ENCODE data around the gene PDE11A.
A peak's percentile ranks its signal among the peaks of the same experiment; 100 is the strongest.

Gene PDE11A

GRCh38 chr2:177721087-177721486 is 351.5 kb downstream of the PDE11A start:
- TF ChIP-seq CTCF (IDR thresholded peaks at IDR 0.05), result no peak
- no peak overlapping the region for H3K27ac ChIP-seq

GRCh38 chr2:177717831-177718618 is 354.6 kb downstream of the PDE11A start:
- no peak for TF ChIP-seq ZFX (IDR thresholded peaks at IDR 0.05; ENCODE audit: borderline replicate concordance)
- TF ChIP-seq CTCF (IDR thresholded peaks at IDR 0.05), result peak; percentile 33

DNA sequence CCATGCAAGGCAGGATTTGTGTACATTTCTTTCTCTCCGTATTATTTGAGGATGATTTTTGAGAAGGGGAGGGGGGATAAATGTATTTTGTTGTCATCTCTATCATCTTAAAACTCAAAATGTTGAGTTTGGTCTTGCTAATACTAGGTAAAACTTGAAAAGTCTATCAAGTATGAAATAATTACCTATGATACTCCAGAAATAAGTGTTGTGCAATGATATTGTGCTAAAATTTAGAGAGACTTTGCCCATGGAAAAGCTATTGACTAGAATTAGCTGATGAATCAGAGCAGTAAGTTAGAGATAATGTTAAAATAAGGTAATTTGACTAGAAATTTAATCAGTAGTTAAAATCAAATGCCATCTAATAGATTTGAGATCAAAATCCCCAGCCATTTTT is 356.1 kb downstream of the PDE11A start:
- H3K27ac ChIP-seq, result no peak overlapping the region
- TF ChIP-seq ZFX (IDR thresholded peaks at IDR 0.05; ENCODE audit: borderline replicate concordance), result no peak
- no peak for TF ChIP-seq CTCF (IDR thresholded peaks at IDR 0.05)

More at GRCh38 chr2:177717831-177718618, 354.6 kb downstream of the PDE11A start:
- no peak overlapping the region for H3K27ac ChIP-seq

- TF ChIP-seq ZFX (IDR thresholded peaks at IDR 0.05; ENCODE audit: borderline replicate concordance) (no peak), CTCF (IDR thresholded peaks at IDR 0.05) (no peak)
- H3K27ac ChIP-seq, result no peak overlapping the region
Observed at GRCh38 chr2:177715771-177716170, 356.8 kb downstream of the PDE11A start.

DNA sequence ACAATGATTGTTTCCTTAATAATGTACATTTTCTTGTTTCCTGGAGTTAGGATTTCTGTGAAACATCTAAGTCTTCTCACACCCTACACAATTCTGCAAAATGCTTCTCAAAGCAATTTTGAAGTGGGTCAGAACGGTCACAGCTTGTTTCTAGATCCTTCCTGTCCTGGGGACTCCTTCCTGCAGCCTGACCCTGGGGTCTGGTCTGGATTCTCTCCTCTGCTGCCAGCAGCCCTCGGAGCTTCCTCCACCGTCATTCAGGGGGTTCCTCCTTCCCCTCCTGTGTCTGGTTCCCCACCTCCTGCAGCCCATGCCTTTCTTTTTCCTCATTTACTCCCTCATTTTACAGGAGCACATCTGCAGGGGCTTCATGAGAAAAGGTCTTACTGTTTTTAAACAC is 357.9 kb downstream of the PDE11A start:
- TF ChIP-seq CTCF (IDR thresholded peaks at IDR 0.05), result no peak
- TF ChIP-seq ZFX (IDR thresholded peaks at IDR 0.05; ENCODE audit: borderline replicate concordance), result no peak
- no peak overlapping the region for H3K27ac ChIP-seq

- H3K27ac ChIP-seq, result no peak overlapping the region
- no peak for TF ChIP-seq CTCF (IDR thresholded peaks at IDR 0.05)
- no peak for TF ChIP-seq ZFX (IDR thresholded peaks at IDR 0.05; ENCODE audit: borderline replicate concordance)
Observed at GRCh38 chr2:177712462-177712861, 360.1 kb downstream of the PDE11A start.

GRCh38 chr2:177711483-177712265 is 360.9 kb downstream of the PDE11A start:
- TF ChIP-seq CTCF (IDR thresholded peaks at IDR 0.05) (no peak), ZFX (IDR thresholded peaks at IDR 0.05; ENCODE audit: borderline replicate concordance) (no peak)

More at GRCh38 chr2:177711483-177712265, 360.9 kb downstream of the PDE11A start:
- H3K27ac ChIP-seq, result no peak overlapping the region
